ENCODE measurements around the gene CRABP1. TPM values are rescaled to one million over a fixed set of nuclear protein-coding genes. Genes with fewer than 3 reads are reported as not detected.

Gene CRABP1
- total and polyA plus RNA-seq, 4 donors = 1.1 TPM; not detected in 3

GRCh38 chr15:78311292-78311691 lies 28.9 kb upstream of the CRABP1 start:
- no peak overlapping the region for H3K27ac ChIP-seq (ENCODE audit: low read depth in 1 of 2, low read length in 1 of 2)
- DNase-seq = no peak
- no peaks in the 10 kb centered on the region for H3K4me1 ChIP-seq (ENCODE audit: control insufficient read depth in 5 of 5, insufficient read depth in 5 of 5, low read length in 5 of 5)
- H3K4me3 ChIP-seq = no peak overlapping the region
- H3K36me3 ChIP-seq (ENCODE audit: control insufficient read depth in 4 of 4, insufficient read depth in 4 of 4, low read length in 4 of 4) = no peaks in the 10 kb centered on the region
- ATAC-seq (ENCODE audit: insufficient read depth, low FRiP score) = no peak
- no peaks in the 10 kb centered on the region for H3K9me3 ChIP-seq (ENCODE audit: control insufficient read depth in 4 of 4, insufficient read depth in 3 of 4, low read length in 3 of 4)
- 71 to 88% methylated on average over 3 of the region's 3 CpGs for WGBS, 2 donors
- H3K27me3 ChIP-seq (ENCODE audit: control insufficient read depth in 3 of 3, insufficient read depth in 3 of 3, low read length in 2 of 3) = peaks cover 0 to 3% (median 2%) of the 10 kb centered on the region in 3 donors
- TF ChIP-seq, protein P1, sequence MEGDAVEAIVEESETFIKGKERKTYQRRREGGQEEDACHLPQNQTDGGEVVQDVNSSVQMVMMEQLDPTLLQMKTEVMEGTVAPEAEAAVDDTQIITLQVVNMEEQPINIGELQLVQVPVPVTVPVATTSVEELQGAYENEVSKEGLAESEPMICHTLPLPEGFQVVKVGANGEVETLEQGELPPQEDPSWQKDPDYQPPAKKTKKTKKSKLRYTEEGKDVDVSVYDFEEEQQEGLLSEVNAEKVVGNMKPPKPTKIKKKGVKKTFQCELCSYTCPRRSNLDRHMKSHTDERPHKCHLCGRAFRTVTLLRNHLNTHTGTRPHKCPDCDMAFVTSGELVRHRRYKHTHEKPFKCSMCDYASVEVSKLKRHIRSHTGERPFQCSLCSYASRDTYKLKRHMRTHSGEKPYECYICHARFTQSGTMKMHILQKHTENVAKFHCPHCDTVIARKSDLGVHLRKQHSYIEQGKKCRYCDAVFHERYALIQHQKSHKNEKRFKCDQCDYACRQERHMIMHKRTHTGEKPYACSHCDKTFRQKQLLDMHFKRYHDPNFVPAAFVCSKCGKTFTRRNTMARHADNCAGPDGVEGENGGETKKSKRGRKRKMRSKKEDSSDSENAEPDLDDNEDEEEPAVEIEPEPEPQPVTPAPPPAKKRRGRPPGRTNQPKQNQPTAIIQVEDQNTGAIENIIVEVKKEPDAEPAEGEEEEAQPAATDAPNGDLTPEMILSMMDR (IDR thresholded peaks at IDR 0.05; ENCODE audit: control extremely low read depth, extremely low read depth) = no peak
- H3K9ac ChIP-seq (ENCODE audit: insufficient read depth in 1 of 2, low read length in 2 of 2) = no peak overlapping the region

DNA sequence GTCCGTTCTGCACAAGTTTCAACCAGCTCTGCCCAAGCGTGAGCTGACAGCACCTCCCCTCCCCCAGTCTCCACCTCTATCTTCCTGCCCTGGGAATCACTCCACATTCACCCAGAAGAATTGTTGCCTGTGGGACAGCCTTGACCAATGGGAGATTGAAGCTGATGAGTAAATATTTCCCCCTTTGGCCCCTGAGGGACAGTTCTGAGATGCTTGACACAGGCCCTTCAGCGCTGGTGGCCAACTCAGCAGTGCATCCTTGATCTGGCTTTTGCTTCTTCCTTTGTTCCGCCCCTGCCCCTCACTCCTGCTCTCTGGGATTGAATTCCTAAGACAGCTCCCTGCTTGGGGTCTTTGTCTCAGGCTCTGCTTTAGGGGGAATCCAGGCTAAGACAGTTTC lies 27.6 kb upstream of the CRABP1 start:
- no peak overlapping the region for H3K27ac ChIP-seq (ENCODE audit: low read depth in 1 of 2, low read length in 1 of 2)
- no peak overlapping the region for H3K4me3 ChIP-seq
- no peaks in the 10 kb centered on the region for H3K36me3 ChIP-seq (ENCODE audit: control insufficient read depth in 4 of 4, insufficient read depth in 4 of 4, low read length in 4 of 4)
- no peaks in the 10 kb centered on the region for H3K9me3 ChIP-seq (ENCODE audit: control insufficient read depth in 4 of 4, insufficient read depth in 3 of 4, low read length in 3 of 4)
- no peaks in the 10 kb centered on the region for H3K4me1 ChIP-seq (ENCODE audit: control insufficient read depth in 5 of 5, insufficient read depth in 5 of 5, low read length in 5 of 5)
- H3K27me3 ChIP-seq (ENCODE audit: control insufficient read depth in 3 of 3, insufficient read depth in 3 of 3, low read length in 2 of 3) = peaks cover 0 to 2% (median 0%) of the 10 kb centered on the region in 3 donors
- WGBS, 2 donors = 74 to 87% methylated on average over 4 of the region's 4 CpGs
- ATAC-seq (ENCODE audit: insufficient read depth, low FRiP score) (no peak), DNase-seq (no peak)
- TF ChIP-seq, protein P1 (IDR thresholded peaks at IDR 0.05; ENCODE audit: control extremely low read depth, extremely low read depth) = no peak
- no peak overlapping the region for H3K9ac ChIP-seq (ENCODE audit: insufficient read depth in 1 of 2, low read length in 2 of 2)

- no peak overlapping the region for H3K4me3 ChIP-seq
- no peak for ATAC-seq (ENCODE audit: insufficient read depth, low FRiP score)
- no peak overlapping the region for H3K27ac ChIP-seq (ENCODE audit: low read depth in 1 of 2, low read length in 1 of 2)
- H3K4me1 ChIP-seq (ENCODE audit: control insufficient read depth in 5 of 5, insufficient read depth in 5 of 5, low read length in 5 of 5) = no peaks in the 10 kb centered on the region
- H3K27me3 ChIP-seq (ENCODE audit: control insufficient read depth in 3 of 3, insufficient read depth in 3 of 3, low read length in 2 of 3) = peaks cover 0 to under 1% (median 0%) of the 10 kb centered on the region in 3 donors
- H3K36me3 ChIP-seq (ENCODE audit: control insufficient read depth in 4 of 4, insufficient read depth in 4 of 4, low read length in 4 of 4) = no peaks in the 10 kb centered on the region
- TF ChIP-seq, protein P1 (IDR thresholded peaks at IDR 0.05; ENCODE audit: control extremely low read depth, extremely low read depth) = no peak
- no peak overlapping the region for H3K9ac ChIP-seq (ENCODE audit: insufficient read depth in 1 of 2, low read length in 2 of 2)
- no peaks in the 10 kb centered on the region for H3K9me3 ChIP-seq (ENCODE audit: control insufficient read depth in 4 of 4, insufficient read depth in 3 of 4, low read length in 3 of 4)
- no peak for DNase-seq
- 82 to 87% methylated on average over 5 of the region's 5 CpGs for WGBS, 2 donors
Measured at GRCh38 chr15:78312957-78313356, 27.2 kb upstream of the CRABP1 start.

DNA sequence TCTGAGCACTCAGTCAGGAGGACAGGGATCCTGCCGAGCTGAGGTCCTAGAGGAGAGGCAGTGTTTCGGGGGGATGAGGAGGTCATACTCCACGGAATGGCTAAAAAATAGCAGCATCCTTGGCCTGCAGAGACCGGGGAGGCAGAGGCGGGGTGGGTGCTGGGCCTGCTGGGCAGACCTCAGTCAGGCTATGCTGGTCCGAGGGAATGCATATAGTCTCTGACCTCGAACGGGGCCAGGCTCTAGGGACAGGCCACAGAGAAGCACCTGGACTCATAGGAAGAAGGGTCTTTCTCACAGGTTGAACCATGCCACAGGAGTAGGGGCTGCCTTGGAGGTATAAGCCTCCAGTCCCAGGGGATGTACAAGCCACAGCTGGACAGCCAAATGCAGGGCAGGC lies 26.8 kb upstream of the CRABP1 start:
- ATAC-seq (ENCODE audit: insufficient read depth, low FRiP score) = no peak
- no peak overlapping the region for H3K27ac ChIP-seq (ENCODE audit: low read depth in 1 of 2, low read length in 1 of 2)
- H3K9ac ChIP-seq (ENCODE audit: insufficient read depth in 1 of 2, low read length in 2 of 2) = no peak overlapping the region
- 75 to 79% methylated on average over 8 of the region's 8 CpGs for WGBS, 2 donors
- H3K4me1 ChIP-seq (ENCODE audit: control insufficient read depth in 5 of 5, insufficient read depth in 5 of 5, low read length in 5 of 5) = no peaks in the 10 kb centered on the region
- TF ChIP-seq, protein P1 (IDR thresholded peaks at IDR 0.05; ENCODE audit: control extremely low read depth, extremely low read depth) = no peak
- no peaks in the 10 kb centered on the region for H3K27me3 ChIP-seq (ENCODE audit: control insufficient read depth in 3 of 3, insufficient read depth in 3 of 3, low read length in 2 of 3)
- H3K9me3 ChIP-seq (ENCODE audit: control insufficient read depth in 4 of 4, insufficient read depth in 3 of 4, low read length in 3 of 4) = no peaks in the 10 kb centered on the region
- no peak overlapping the region for H3K4me3 ChIP-seq
- no peaks in the 10 kb centered on the region for H3K36me3 ChIP-seq (ENCODE audit: control insufficient read depth in 4 of 4, insufficient read depth in 4 of 4, low read length in 4 of 4)
- DNase-seq = no peak
